SW 1271 (cell line): ENCODE data around the gene CLCN7.

Source experiments
- DNase-seq, 2 experiments: peaks; one replicate each; lab custom pipeline; 2025; lab: John Stamatoyannopoulos, UW

CLCN7 gene

DNA sequence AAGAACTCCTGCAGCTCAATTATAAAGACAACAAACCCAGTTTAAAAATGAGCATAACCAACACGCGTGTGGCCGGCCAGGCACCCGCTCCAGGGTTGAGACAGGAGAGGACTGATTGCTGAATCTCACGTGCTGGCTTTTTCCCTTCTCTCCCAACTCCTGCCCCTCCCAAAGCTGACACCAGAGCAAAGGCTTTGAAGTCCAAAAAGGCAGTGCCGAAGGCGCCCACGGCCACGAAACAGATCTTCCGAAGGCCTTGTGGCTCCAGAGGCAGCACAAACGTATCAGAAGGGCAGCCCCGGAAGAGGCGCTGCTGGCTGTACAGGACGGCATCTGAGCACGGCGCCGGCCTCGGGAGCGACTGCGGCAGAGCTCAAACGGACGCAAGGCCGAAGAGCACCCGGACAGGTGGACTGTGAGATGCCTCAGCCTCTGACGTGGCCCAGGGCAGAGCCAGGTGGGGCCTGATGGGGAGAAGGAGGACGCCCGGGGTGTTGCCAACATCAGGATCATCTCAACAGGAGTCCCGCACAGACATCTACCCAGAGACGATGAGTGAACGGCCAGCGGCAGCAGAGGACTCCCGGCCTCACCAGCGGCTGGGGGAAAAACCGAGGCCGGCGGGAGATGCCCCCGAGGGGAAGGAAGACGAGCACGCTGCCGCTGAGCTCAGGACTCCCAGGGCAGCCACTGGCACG lies 10.5 kb downstream of the CLCN7 start:
- DNase-seq, result no peak

DNA sequence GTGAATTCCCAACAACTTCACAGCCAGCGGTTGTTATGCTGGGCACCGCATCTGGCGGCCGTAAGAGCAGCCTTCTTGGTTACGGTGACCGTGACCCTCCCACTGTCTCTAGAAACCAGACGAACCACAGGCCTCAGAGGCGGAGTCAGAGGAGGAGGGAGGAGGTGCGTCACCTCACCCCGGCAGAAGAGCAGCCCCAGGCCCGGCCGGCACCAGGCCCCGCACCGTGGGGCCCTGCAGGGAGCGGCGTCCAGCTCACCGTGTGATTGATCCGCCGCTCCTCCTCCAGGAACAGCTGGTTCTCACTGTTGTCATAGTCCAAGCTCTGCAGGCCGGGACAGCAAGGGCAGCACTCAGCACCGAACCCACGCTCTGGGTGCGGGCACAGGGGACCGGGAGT lies 13.7 kb downstream of the CLCN7 start:
- DNase-seq, result no peak

DNA sequence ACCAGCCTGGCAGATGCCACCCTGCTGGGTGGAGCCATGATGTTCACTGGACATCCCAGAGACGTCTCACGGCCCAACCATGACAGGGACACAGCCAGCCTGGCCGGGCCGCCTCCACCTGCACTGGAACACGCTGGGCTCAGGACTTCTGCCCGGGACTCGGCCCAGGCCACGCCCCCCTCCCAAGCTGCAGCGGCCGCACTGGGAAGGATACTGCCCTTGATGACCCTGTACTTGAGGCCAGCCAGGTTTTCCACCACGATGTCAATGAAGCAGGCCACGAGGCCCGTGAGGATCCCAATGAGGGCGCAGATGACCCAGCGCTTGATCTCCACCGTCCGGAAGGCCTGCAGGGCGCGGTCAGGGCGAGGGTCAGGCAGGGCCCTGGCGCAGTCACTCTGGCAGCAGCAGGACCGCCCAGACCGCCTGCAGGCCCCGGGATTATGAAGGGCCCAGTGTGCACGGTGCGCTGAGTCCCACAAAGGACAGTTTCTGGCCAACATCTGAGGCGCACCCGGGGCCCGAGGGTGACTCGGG lies 14.2 kb downstream of the CLCN7 start:
- no peak for DNase-seq

DNA sequence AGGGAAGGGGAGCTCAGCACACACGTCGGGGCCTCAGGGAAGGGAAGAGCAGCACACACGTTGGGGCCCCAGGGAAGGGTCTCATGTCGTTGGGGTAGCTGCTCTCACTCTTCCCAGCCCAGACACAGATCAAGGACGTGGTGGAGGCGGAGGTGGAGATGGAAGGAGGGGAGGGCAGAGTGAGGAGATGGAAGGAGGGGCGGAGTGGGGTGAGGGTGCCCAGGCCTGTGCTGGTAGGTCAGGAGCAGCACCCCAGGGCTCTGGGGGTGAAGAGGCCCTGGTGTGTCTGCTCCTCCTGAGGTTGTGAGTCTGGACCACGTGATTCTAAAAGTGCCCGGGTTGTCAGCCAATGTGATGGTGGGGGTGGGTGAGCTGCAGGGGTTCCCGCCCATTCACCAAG lies 14.9 kb downstream of the CLCN7 start:
- DNase-seq, result no peak

DNA sequence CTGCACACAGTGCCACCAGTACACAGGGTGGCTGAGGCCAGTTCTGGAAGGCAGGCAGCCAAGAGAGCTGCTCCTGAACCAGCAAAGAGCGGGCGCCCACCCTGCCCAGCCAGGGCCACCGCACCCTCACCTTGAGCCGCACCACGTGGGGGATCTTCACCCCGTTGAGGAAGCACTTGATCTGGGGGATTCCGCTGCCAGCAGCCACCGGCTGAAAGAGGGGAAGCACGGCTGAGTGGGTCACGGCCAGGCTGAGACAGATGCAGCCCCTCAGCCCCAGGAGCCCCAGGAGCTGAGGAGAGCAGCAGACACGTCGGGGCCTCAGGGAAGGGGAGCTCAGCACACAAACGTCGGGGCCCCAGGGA lies 15.9 kb downstream of the CLCN7 start:
- no peak for DNase-seq

DNA sequence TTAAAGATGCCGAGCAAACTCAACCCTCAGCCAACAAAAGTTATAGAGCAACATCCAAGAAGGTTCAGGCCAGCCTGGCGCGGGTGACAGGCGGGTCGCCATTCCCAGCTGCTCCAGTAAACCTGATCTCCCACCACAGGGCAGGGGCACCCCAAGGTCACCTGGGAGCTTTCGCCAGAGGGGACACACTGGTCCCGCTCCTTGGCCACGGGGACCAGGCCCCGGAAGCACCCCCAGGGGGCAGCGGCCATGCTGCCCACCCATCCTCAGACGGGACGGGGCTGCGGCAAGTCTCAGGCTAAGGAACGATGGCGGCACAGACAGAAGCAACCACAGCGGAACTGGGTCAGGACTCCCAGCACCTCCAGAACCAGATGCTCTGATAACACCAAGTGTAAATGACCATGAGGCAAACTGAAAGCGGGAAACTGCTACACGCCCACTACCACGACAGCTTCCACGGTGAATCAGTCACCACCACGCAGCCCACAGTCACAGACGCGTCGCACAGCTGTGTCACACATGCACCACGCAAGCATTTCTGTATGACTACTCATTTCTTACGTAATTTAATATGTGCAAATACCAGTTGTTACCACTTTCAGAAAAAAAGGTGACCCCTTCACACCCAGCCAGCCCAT lies 16.4 kb downstream of the CLCN7 start:
- DNase-seq, result no peak

DNA sequence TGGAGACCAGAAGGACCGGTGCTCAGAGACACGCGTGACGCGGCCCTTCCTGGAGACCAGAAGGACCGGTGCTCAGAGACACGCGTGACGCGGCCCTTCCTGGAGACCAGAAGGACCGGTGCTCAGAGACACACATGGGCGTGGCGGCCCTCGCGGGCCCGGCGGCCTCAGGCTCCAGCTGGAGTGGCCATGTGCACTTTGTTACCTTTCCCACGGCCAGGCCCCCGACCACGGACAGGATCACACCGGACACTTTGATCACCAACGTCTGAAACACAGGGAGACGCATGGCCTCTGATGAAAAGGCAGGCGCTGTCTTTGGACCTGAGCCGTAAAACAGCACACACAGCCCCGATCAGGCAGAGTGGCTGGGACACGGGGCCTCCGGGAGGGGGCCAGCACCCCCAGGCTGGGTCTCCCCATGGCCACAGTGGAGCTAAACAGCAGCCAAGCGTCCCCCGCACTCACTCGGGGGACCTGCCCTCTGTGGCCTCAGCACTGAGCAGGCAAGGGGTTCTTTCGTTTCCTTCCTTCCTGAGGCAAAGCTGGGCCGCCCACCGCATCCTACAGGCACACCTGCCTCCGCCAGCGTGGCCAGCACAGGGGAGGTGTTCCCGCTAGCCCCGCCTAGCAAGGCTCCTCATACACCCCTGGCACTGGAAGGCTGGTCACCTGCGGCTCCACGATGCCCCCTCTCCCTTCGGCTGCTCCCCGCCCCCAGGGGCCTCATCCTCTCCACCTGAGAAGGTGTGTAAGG lies 17.2 kb downstream of the CLCN7 start:
- DNase-seq, result no peak

DNA sequence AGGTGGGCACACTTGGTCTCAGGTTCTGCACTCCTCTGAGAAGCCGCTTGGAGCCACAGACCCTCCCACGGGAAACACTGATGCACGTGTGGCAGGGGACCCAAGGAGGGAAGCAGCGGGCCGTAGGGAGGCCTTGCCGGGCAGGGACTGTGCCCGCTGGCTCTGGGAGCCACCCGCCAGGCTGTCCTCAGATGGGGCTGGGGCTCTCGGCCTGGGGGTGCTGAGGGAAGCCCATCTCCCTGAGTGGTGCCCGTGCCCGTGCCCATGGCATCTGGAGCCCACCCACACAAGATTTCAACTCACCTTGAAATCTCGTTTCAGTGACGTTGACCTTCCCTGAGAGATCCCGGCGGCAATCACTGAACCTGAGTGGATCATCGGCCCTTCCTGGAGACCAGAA lies 17.9 kb downstream of the CLCN7 start:
- DNase-seq, result no peak

DNA sequence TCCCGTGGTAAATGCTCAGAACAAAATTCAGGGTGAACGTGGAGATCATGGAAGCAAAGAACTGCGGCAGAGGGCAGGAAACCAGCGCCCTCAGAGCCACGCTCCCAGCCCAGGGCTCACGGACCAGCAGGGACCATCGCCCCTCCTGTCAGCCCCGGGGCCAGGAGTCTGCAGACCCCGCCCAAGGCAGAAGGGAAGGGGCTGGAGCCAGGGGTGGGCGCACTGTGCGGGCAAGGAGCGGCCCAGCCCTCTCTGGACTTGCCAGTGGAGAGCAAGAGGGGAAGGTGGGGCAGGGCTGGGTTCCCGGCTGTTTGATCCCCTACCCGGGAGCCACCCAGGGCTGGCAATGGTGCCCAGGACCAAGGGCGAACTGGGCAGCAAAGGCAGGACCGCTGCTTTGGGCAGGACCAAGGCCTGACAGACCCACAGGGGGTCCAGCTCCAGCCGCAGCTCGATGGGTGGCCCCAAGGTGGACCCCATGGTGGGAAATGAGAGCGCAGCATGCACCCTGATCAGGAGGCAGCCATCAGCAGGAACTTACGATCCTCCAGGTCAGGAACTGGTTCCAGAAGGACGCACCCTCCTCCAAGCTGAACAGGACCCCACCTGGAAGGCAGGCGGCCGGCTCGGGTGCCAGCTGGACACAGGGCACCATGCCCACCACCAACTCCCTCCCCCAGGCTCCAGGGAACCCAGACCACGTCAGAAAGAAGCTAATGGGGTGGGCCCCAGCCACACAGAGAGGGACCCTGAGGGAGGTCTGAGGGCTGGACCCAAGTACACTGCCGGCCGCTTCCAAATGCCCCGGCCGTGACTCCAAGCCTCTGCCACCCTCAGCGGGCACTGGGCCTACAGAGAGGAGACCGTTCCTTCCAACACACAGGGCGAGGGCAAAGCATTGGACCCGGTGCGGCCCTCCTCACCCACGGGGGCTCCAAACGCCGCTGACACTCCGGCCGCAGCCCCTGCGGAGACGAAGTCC lies 19.3 kb downstream of the CLCN7 start:
- DNase-seq, result no peak

DNA sequence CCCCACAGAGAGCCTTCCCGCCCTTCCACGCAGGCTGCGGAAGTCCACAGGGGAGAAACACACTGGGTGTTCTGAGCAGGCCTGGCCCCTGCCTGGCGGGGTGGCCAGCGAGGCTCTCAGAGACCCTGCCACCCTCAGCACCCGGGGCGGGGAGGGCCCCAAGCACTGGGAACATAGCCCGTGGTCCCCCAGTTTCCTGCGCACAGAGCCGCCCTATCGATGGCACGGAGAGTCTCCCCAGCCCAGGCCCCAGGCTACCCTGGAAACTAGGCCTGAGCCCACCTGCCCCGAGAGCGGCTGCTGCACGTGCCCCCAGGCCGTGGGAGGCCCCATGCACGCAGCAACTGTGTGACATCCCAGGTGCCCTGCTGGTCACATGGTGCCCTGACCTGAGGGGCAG lies 20.3 kb downstream of the CLCN7 start:
- no peak for DNase-seq

DNA sequence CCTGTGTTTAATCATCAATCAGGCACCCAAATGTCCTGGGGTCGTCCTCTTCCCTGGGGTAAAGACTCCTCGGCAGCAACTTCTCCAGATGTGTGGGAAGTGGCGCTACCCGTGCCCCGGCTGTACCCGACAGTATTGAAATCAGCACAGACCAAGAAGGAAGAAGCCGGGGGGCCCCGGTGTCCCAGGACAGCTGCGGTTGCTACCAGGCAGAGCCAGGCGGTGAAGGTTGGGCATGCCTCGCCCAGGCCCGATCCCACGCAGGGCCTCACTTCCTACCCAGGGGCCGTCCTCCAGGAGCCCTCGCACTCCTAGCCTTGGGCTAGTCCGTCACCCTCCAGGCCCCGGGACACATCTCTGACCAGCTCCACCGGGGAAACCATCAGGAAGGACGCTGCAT lies 21.5 kb downstream of the CLCN7 start:
- no peak for DNase-seq

DNA sequence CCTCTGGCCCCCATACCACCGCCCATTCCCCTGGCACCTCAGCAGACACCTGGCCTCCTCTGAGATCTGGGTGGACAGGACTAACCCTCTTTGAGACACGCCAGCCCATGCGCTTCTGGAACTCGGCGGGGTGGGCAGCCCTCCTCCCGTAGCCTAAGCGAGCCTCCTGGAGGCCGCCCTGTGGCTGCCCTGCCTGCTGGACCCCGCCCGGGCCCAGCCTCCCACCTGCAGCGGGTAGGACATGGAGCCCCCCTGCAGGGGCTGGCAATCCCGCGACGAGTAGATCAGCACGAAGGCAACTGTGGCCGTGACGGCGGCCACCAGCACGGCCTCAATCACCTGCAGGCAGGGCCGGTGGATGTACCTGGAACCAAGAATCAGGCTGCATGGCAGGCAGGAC lies 22.3 kb downstream of the CLCN7 start:
- no peak for DNase-seq

DNA sequence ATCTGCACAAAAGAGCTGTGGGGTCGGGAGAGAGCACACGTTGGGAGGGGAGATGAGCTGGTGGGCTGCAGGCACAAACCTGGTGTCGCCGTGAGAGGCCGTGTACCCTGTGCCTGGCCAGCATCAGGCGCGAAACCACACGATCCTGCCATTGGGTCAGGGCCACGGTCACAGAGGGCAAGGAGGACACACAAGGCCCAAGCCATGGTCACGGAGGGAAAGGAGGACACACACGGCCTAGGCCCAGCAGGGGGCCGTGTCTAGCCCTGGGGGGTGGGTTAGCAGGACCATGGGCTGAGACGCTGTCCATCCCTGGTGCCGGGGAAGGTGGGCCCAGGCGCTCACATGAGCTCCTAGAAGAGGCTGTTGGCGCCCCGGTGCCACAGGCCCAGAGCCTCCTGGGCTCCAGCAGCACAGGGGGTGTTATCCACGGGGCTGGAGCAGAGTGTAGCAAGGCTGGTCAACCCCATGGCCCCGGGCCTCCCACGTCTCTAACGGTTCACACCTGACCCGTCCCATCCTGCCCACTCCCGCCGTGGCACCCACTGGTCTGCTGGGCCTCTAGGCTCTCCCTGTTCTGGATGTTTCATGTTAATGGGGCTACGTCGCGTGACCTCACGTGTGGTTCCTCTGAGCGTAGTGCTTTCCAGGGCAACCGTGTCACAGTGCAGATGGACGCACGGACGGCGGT lies 23.0 kb downstream of the CLCN7 start:
- no peak for DNase-seq

DNA sequence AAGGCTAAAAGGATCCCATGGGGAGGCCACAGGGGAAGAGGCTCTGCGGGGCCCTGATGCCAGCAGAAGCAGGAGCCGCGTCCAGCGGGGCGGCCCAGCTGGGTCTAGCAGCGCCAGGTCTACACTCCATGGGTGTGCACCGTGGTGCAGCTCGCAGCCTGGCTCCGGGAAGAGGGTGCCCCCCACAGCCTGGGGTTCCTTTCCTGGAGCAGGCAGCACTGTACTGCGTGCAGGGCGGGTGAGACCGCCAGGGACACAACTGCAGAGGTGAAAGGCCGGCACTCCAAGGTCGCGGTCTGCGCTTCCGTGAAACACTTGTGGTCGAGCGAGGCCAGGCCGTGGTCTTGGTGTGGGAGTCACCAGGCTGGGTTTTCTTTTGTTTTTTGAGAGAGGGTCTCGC lies 24.0 kb downstream of the CLCN7 start:
- no peak for DNase-seq

DNA sequence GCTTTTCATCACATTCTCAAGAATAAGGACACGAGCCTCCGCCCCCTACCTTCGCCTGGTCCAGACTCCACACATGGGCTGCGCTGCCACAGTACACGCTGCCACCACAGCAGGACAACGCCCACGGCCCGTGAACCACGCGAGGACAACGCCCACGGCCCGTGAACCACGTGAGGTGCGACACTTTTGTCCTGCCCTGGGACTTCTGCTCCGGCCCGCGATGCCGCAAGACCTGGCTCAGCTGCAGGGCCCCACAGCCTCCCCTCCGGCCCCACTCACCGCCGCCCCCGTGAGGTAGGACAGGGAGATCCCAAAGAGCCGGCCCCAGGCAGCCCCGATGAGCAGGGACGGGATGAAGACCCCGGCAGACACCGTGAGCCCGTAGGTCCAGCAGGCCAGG lies 24.6 kb downstream of the CLCN7 start:
- no peak for DNase-seq

DNA sequence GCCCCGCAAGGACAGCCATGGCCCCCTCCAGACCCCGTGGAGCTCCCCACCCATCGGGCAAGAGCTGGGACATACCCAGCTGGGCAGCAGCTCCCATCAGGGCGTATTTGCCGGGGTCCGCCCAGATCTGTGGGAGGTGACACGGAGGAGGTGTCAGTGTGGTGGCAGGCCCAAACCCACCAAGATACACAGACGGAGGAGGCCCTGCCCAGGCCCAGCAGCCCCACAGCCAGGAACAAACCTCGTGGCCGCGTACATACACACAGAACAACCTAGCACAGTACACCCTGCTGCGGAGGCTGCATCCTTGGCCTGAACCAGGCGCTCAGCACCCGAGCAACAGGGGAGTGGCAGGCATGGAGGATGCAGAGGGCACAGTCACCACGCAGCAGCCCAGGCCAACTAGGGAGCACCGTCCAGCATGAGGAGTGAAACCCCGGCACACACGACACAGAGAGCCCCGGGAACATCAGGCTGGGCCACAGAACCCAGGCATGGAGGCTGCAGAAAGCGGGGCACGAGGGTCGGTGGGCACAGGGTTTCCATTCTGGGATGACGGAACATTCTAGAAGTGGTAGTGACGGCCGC lies 25.5 kb downstream of the CLCN7 start:
- DNase-seq, result no peak

DNA sequence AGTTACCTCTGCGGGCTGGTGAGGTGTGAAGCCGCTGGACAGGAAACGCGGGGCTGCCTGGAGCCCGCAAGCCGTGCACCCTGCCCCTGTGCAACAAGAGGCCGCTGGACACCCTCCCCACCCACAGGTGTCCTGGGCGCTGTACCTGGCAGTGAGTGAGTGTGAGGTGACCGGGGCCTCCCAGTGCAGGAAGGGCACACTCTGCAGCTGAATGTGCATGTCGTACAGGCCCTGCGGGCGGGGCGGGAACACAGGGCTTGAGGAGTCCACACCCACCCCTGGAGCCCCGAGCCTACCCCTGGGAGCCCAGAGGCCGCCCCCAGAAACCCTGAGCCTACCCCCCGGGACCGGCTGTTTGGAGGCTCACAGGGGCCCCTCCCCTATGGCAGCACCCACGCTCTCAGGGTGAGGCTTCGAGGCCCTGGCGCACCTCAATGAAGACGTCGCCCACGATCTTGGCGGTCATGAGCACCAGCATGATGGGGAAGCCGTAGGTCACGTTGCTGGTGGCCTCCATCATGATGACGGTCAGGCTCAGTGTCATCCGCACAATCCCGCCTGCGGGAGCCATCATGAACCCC lies 26.2 kb downstream of the CLCN7 start:
- DNase-seq, result no peak

DNA sequence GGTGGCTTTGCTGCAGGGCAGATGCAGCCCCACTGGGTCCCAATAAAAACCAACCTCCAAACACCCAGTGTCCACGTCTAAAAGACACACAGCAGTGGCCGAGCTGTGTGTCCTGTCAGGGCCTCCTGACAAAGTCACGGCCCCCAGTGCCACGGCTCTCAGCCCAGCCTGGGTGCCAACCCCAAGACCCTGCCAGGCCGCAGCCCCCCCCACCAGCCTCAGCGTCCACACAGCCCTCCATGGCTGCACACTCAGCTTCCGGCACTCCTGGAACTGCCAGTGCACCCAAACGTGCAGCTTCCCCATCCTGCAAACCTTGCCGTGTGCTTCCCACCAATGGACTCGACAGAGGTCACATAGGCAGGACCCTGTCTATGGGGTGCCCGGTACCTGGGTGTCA lies 26.9 kb downstream of the CLCN7 start:
- DNase-seq, result no peak

DNA sequence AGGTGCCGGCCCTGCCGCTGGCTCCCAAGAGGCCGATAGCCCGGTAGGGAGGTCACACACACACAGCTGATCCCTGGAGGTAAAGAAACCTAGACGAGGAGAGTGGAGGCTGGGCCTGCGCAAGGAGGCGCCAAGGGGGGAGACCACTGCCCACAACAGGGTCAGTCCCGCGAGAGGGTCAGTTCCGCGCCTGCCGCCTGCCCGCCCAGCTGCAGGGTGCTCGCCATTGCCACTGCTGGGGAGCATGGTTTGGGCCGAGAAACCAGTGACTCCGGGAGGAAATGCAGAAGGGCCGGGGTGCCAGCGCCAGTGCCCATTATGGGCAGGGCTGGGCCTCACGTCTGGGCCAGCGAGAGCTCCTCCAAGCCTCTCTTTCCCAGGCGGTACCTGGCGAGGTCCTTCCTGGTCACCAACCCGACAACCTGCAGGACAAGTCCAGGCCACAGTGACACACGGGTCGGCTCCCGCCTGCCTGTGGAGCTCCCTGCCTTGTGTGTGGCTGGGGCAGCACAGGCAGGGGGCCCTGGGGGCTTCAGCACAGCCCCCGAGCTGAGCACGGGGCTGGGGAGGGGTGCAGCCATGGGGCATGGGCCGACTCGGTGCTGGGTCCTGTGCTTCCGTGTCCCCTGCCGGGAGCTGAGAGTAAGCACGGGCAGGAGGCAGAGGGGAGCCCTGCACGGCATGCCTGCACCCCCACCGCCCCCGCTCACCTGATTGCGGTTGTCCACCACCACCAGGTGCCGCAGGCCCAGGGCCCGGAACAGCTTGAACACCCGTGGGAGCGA lies 28.3 kb downstream of the CLCN7 start:
- no peak for DNase-seq
